GM23338 (cell line): ENCODE results near the gene TPCN2. TPM values are rescaled to one million over a fixed set of nuclear protein-coding genes. Genes with fewer than 3 reads are reported as not detected.

Experiments
- ATAC-seq: fragments of 200-7000 bp; cut with Tn5 transposase; 3 replicates; pipeline ENCODE4 v1.9.1; 2020
- DNase-seq: peaks from one replicate; pipeline ENCODE4 v3.0.0-alpha.2; 2015; ENCODE audit warnings: low spot score
- H2AFZ ChIP-seq: fragments of 200-600 bp; sonication (generic); 2 replicates; pipeline ENCODE4 v1.8.0; 2016; ENCODE audit warnings: antibody characterized with exemption, mild to moderate bottlenecking, moderate library complexity
- H3F3A ChIP-seq: fragments of 200-600 bp; sonication (generic); replicated peaks from 2 replicates; pipeline ENCODE4 v1.8.0; 2017; ENCODE audit warnings: antibody characterized with exemption, mixed run types, low read depth
- H3K27ac ChIP-seq: fragments of 200-600 bp; sonication (generic); 2 replicates; pipeline ENCODE4 v1.6.1; 2016; ENCODE audit warnings: low read depth
- H3K27me3 ChIP-seq: fragments of 200-600 bp; sonication (generic); 2 replicates; pipeline ENCODE4 v1.8.0; 2016; ENCODE audit warnings: mild to moderate bottlenecking, mixed run types, moderate library complexity; ENCODE audit not compliant: insufficient read depth
- H3K36me3 ChIP-seq: fragments of 200-600 bp; sonication (generic); 2 replicates; pipeline ENCODE4 v1.8.0; 2016; ENCODE audit warnings: mild to moderate bottlenecking; ENCODE audit not compliant: insufficient read depth
- H3K4me1 ChIP-seq: fragments of 200-600 bp; sonication (generic); 2 replicates; pipeline ENCODE4 v1.8.0; 2016; ENCODE audit warnings: mild to moderate bottlenecking, moderate library complexity; ENCODE audit not compliant: insufficient read depth
- H3K4me2 ChIP-seq: fragments of 200-600 bp; sonication (generic); 2 replicates; pipeline ENCODE4 v1.7.1; 2017; ENCODE audit warnings: mixed run types
- H3K4me3 ChIP-seq: fragments of 200-600 bp; sonication (generic); 2 replicates; pipeline ENCODE4 v1.6.1; 2016; ENCODE audit warnings: mixed run types
- H3K79me2 ChIP-seq: fragments of 200-600 bp; sonication (generic); replicated peaks from 2 replicates; pipeline ENCODE4 v1.8.0; 2017; ENCODE audit warnings: mild to moderate bottlenecking; ENCODE audit not compliant: insufficient read depth
- H3K9me2 ChIP-seq: fragments of 200-600 bp; sonication (generic); 2 replicates; pipeline ENCODE4 v1.8.0; 2017; ENCODE audit not compliant: insufficient read depth
- H4K20me1 ChIP-seq: fragments of 200-600 bp; sonication (generic); replicated peaks from 2 replicates; pipeline ENCODE4 v1.8.0; 2017; ENCODE audit warnings: mild to moderate bottlenecking; ENCODE audit not compliant: insufficient read depth
- H3K27ac Mint-ChIP-seq: 2 replicates; pipeline ENCODE4 v1.8.0; 2020; ENCODE audit warnings: inconsistent platforms, mild to moderate bottlenecking, moderate library complexity, mixed read lengths
- H3K27me3 Mint-ChIP-seq: 3 replicates; pipeline ENCODE4 v1.8.0; 2022; ENCODE audit warnings: low read depth, mild to moderate bottlenecking, moderate library complexity, mixed read lengths, inconsistent platforms; ENCODE audit not compliant: insufficient read depth, poor library complexity
- H3K36me3 Mint-ChIP-seq: 3 replicates; pipeline ENCODE4 v1.8.0; 2021; ENCODE audit warnings: low read depth, mild to moderate bottlenecking, inconsistent platforms, moderate library complexity, mixed read lengths
- H3K4me1 Mint-ChIP-seq: 3 replicates; pipeline ENCODE4 v1.8.0; 2020; ENCODE audit warnings: mild to moderate bottlenecking, inconsistent platforms, mixed read lengths
- H3K4me3 Mint-ChIP-seq: 3 replicates; pipeline ENCODE4 v1.8.0; 2021; ENCODE audit warnings: moderate library complexity, mild to moderate bottlenecking, inconsistent platforms, mixed read lengths
- H3K9me3 Mint-ChIP-seq: 3 replicates; pipeline ENCODE4 v1.8.0; 2020; ENCODE audit warnings: moderate library complexity, mild to moderate bottlenecking, inconsistent platforms, mixed read lengths
- CREB1 ChIP-seq: fragments of 250-450 bp; sonication (Bioruptor Pico); IDR thresholded peaks from 2 replicates; pipeline ENCODE4 v1.5.0; 2020; ENCODE audit warnings: low read depth, mild to moderate bottlenecking, moderate library complexity
- EZH2 ChIP-seq: fragments of 200-600 bp; sonication (generic); IDR thresholded peaks from one replicate; pipeline ENCODE4 v1.8.0; 2017; ENCODE audit warnings: antibody characterized with exemption, mild to moderate bottlenecking, low read depth; ENCODE audit not compliant: unreplicated experiment
- NANOG ChIP-seq: IDR thresholded peaks from 2 replicates; pipeline ENCODE4 v1.6.1; 2016; ENCODE audit warnings: antibody characterized with exemption, borderline replicate concordance
- STAT1 ChIP-seq: IDR thresholded peaks from one replicate; pipeline ENCODE4 v1.6.1; 2016; ENCODE audit warnings: antibody characterized with exemption; ENCODE audit not compliant: unreplicated experiment
- ZNF114 ChIP-seq: fragments of 250-450 bp; sonication (Bioruptor Pico); IDR thresholded peaks from 2 replicates; pipeline ENCODE4 v1.5.0; 2020; ENCODE audit warnings: mild to moderate bottlenecking, moderate library complexity
- ZNF462 ChIP-seq: fragments of 250-450 bp; sonication (Bioruptor Pico); IDR thresholded peaks from 2 replicates; pipeline ENCODE4 v1.5.0; 2020; ENCODE audit warnings: mild to moderate bottlenecking, moderate library complexity
- polyA plus RNA-seq: library from polyadenylated mRNA; unstranded; fragments of >200 nt; fragmentation: Nextera tagmentation; extraction: Ambion mirVana; gene quantifications from 2 replicates; pipeline ENCODE4 v1.2.1, GENCODE V29; 2016
- total RNA-seq: library from RNA; depleted of rRNA; stranded (reverse); fragments of >200 nt; shearing (Covaris generic); gene quantifications from 2 replicates; pipeline ENCODE4 v1.2.3, GENCODE V29; 2014
- TF ChIP-seq, protein P1 (sequence below): IDR thresholded peaks from 2 replicates; pipeline ENCODE4 v1.6.1; 2016; ENCODE audit warnings: antibody characterized with exemption

The TPCN2 gene
- total and polyA plus RNA-seq, 2 experiments from 2014 or later, result 5.8 to 14.7 TPM

GRCh38 chr11:69131121-69131566 is 82.4 kb downstream of the TPCN2 start (continued):
- TF ChIP-seq ZNF462 (CRISPR knock-in tag), result no peak
- no peak for TF ChIP-seq NANOG
- TF ChIP-seq, protein P1, sequence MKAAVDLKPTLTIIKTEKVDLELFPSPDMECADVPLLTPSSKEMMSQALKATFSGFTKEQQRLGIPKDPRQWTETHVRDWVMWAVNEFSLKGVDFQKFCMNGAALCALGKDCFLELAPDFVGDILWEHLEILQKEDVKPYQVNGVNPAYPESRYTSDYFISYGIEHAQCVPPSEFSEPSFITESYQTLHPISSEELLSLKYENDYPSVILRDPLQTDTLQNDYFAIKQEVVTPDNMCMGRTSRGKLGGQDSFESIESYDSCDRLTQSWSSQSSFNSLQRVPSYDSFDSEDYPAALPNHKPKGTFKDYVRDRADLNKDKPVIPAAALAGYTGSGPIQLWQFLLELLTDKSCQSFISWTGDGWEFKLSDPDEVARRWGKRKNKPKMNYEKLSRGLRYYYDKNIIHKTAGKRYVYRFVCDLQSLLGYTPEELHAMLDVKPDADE, result no peak
- TF ChIP-seq STAT1, result no peak
- TF ChIP-seq CREB1 (CRISPR knock-in tag), result no peak

DNA sequence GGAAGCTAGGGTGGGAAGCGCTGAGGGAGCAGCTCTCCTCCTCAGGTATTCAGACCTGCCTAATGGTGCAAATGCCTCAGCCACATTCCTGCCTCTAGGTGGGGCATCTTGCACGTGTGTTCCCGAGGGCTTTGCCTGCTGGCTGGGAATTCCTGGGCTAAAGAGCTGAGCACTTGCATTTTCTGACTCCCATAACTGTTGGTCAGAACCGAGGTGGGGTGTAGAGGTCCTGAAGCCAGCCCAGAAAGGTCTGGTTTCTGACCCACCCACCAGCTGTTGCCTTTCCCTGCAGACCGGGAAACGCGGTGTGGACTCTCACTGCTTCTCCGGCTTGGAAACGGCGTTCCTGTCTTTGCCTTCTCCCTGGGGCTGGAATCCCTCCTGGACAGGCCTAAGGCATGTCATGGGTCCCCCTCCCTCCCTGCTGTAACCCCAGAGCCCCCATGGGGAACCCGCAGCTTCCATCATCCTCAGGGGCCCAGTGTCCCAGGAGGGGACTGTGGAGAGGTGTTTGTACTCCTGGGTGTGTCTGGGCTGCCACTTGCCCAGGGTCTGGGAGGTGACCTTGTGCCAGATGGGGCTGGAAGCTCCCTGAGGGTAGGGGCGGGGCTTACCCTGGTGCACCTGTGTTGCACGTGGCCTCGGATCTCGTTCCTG is 83.0 kb downstream of the TPCN2 start:
- peak; percentile 96 for DNase-seq
- no peak overlapping the region for H3K27ac Mint-ChIP-seq
- H3K9me3 Mint-ChIP-seq, result peaks cover 38% of the 10 kb centered on the region
- Histone ChIP-seq H3K4me3 (no peak overlapping the region), H3K79me2 (no peaks in the 10 kb centered on the region), H4K20me1 (no peaks in the 10 kb centered on the region), H3K4me2 (no peak overlapping the region), H2AFZ (peak overlapping the region; percentile 69; the same call in 1 of the 2 replicates), H3F3A (no peaks in the 10 kb centered on the region), H3K9me2 (0 out of 2 replicates have a peak, but pooled peaks cover 4% of the 10 kb centered on the region), H3K36me3 (peaks cover 8% of the 10 kb centered on the region), H3K27ac (no peak overlapping the region), H3K27me3 (no peaks in the 10 kb centered on the region), H3K4me1 (no peaks in the 10 kb centered on the region)
- ATAC-seq, result peak; percentile 97
- peaks cover 7% of the 10 kb centered on the region for H3K27me3 Mint-ChIP-seq
- H3K4me1 Mint-ChIP-seq, result peaks cover 4% of the 10 kb centered on the region; the same call in 1 of the 3 replicates
- H3K4me3 Mint-ChIP-seq, result no peak overlapping the region
- H3K36me3 Mint-ChIP-seq, result peaks cover 22% of the 10 kb centered on the region; the same call in 2 of the 3 replicates
- TF ChIP-seq ZNF462 (CRISPR knock-in tag), result 0 out of 2 replicates have a peak, but pooled peaks have one; percentile 14
- TF ChIP-seq EZH2, result no peak
- no peak for TF ChIP-seq ZNF114 (CRISPR knock-in tag)
